Peyer's patch (tissue), 4 donors: Measurements from ENCODE around the gene SPDYE3. TPM values are rescaled to one million over a fixed set of nuclear protein-coding genes. Genes with fewer than 3 reads are reported as not detected.
"Not testable (repeated sequence)": the region's sequence is repeated elsewhere in the genome, so short reads cannot be mapped to it uniquely, and the experiment has no call there.

Experiments
- DNase-seq, 3 donors: peaks; one replicate each; pipeline ENCODE4 v3.0.0-alpha.2; 2017 to 2019
- H3K27ac ChIP-seq, 4 donors: fragments of 200-600 bp; sonication (generic); one replicate each; pipeline ENCODE4 v1.5.1; 2016 to 2019
- H3K27me3 ChIP-seq, 2 donors: fragments of 200-600 bp; sonication (generic); one replicate each; pipeline ENCODE4 v1.5.1; 2019
- H3K36me3 ChIP-seq, 3 donors: fragments of 200-600 bp; sonication (generic); one replicate each; pipeline ENCODE4 v1.5.1; 2016 to 2019
- H3K4me1 ChIP-seq, 4 donors: fragments of 200-600 bp; sonication (generic); one replicate each; pipeline ENCODE4 v1.5.1; 2016 to 2019
- H3K4me3 ChIP-seq, 4 donors: fragments of 200-600 bp; sonication (generic); 1 replicate in 3 of 4; 2 replicates in 1 of 4; pipeline ENCODE4 v1.5.1; 2016 to 2019; ENCODE audit warnings: mild to moderate bottlenecking in 1 of 4
- H3K9me3 ChIP-seq, 4 donors: fragments of 200-600 bp; sonication (generic); one replicate each; pipeline ENCODE4 v1.5.1; 2016 to 2019; ENCODE audit warnings: mild to moderate bottlenecking in 1 of 4
- CTCF ChIP-seq, 6 experiments: fragments of 450-650 bp in 4 of 6; fragments of 200-600 bp in 2 of 6; sonication (generic) in 1 of 6; IDR thresholded peaks; one replicate each; pipeline ENCODE4 v1.5.1; 2017 to 2019; ENCODE audit warnings: antibody characterized with exemption in 6 of 6, mild to moderate bottlenecking in 3 of 6, moderate library complexity in 1 of 6
- POLR2A ChIP-seq, 2 donors: fragments of 450-650 bp; IDR thresholded peaks; one replicate each; pipeline ENCODE4 v1.5.1; 2017; ENCODE audit warnings: antibody characterized with exemption in 2 of 2, mild to moderate bottlenecking in 2 of 2, moderate library complexity in 2 of 2
- total RNA-seq, 4 donors: library from RNA; depleted of rRNA; stranded (reverse); fragments of >200 nt; gene quantifications; one replicate each; pipeline ENCODE4 v1.1.0, GENCODE V29; 2016

Gene SPDYE3
- total RNA-seq, 4 donors from 2014 or later = not detected

DNA sequence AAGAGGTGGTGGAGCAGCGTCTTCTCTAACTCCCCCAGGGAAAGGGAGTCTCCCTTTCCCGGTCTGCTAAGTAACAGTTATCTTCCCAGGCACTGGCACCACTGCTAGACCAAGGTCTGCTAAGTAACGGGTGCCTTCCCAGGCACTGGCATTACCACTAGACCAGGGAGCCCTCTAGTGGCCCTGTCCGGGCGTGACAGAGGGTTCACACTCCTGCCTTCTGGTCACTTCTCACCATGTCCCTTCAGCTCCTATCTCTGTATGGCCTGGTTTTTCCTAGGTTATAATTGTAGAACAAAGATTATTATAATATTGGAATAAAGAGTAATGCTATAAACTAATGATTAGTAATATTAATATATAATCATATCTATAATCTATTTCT is 37.8 kb downstream of the SPDYE3 start:
- H3K4me3 ChIP-seq, H3K27me3 ChIP-seq, H3K9me3 ChIP-seq: not testable (repeated sequence)
- H3K27ac ChIP-seq = peak overlapping the region in 3 of 4 donors; percentile 43 to 68 (median 58)
- H3K36me3 ChIP-seq = peaks cover 0 to 60% (median 0%) of the 10 kb centered on the region in 3 donors
- peak in 2 of 3 donors; percentile 85 to 92 for DNase-seq
- TF ChIP-seq CTCF (IDR thresholded peaks at IDR 0.05) = peak; percentile 12 to 51 (median 46)
- H3K4me1 ChIP-seq = peaks cover 0 to 11% (median 4%) of the 10 kb centered on the region in 4 donors

DNA sequence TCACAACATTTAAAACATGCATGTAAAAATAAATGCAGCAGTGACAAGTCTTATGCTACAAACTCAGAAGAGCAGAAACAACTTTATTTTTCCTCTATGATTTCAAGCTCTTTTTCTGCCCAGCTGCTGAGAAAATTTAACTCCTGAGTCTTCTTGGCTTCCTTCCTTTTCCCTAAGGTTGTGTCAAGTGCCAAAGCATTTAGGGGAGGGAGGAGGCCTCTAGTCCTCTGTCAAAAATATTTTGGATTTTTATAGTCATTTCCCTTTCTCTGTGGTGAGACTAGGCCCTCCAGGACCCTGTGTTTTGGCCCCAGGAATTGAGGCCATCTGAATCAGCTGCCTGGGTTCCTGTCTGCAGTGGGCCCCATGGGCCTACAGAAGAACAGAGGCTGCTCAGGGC is 39.4 kb downstream of the SPDYE3 start:
- H3K4me3 ChIP-seq = no peak overlapping the region
- peaks cover 0 to 11% (median 4%) of the 10 kb centered on the region in 4 donors for H3K4me1 ChIP-seq
- peaks cover 0 to 64% (median 0%) of the 10 kb centered on the region in 3 donors for H3K36me3 ChIP-seq
- H3K9me3 ChIP-seq = no peaks in the 10 kb centered on the region
- H3K27ac ChIP-seq = no peak overlapping the region
- no peak for DNase-seq
- TF ChIP-seq CTCF (IDR thresholded peaks at IDR 0.05) (no peak), POLR2A (IDR thresholded peaks at IDR 0.05) (no peak)
- H3K27me3 ChIP-seq = no peaks in the 10 kb centered on the region

DNA sequence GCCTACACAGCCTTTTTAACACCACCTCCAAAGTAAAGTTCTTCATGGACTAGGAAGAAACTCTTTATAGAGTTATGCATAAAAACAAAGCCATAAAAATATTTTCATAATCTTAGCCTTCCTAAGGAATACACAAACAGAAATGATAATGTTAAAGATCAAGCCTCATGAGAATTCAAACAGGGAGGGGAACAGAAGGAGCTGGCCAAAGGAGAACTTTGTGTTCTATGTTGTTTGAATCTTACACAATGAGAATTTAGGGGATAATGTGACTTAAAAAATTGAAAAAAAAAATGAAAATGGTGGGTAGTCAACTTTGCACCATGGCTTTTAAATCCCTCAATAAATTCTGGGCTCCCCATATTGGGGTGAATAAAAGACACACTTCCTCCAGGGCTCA is 41.3 kb downstream of the SPDYE3 start:
- Histone ChIP-seq H3K9me3 (no peaks in the 10 kb centered on the region), H3K27me3 (no peaks in the 10 kb centered on the region), H3K4me3 (no peak overlapping the region), H3K27ac (no peak overlapping the region), H3K4me1 (peaks cover 0 to 9% (median 4%) of the 10 kb centered on the region in 4 donors), H3K36me3 (peaks cover 0 to 73% (median 0%) of the 10 kb centered on the region in 3 donors)
- TF ChIP-seq POLR2A (IDR thresholded peaks at IDR 0.05) (no peak), CTCF (IDR thresholded peaks at IDR 0.05) (no peak)
- DNase-seq = no peak

GRCh38 chr7:100349757-100350156 is 42.3 kb downstream of the SPDYE3 start:
- Histone ChIP-seq H3K4me3 (no peak overlapping the region), H3K36me3 (peaks cover 0 to 78% (median 0%) of the 10 kb centered on the region in 3 donors)
- no peak for DNase-seq

DNA sequence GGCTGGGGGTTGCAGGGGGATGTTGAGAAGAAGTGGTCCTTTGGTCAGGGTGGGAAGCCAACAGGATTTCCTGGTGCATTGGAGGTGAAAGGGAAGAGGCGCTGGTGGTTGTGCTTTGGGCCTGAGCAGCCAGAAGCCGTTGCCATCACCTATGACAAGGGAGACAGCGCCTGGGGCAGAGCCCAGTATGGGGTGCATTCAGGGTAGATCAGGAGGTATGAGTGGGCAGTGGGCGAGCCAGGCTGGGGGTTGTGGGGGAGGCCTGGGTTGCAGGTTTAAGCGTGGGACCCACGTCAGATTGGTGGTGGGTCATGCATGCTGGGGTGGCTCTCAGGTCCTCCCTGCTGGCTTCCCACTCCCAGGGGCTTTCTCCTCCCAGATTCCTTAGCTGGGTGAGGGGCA is 44.2 kb downstream of the SPDYE3 start:
- Histone ChIP-seq H3K27ac (peak overlapping the region in 3 of 4 donors; percentile 10 to 52 (median 49)), H3K9me3 (no peaks in the 10 kb centered on the region), H3K36me3 (peaks cover 0 to 86% (median 0%) of the 10 kb centered on the region in 3 donors), H3K4me3 (no peak overlapping the region), H3K4me1 (no peaks in the 10 kb centered on the region), H3K27me3 (no peaks in the 10 kb centered on the region)
- TF ChIP-seq POLR2A (IDR thresholded peaks at IDR 0.05) (no peak), CTCF (IDR thresholded peaks at IDR 0.05) (no peak)
- peak in 1 of 3 donors; percentile 33 for DNase-seq

More at GRCh38 chr7:100349757-100350156, 42.3 kb downstream of the SPDYE3 start:
- H3K9me3 ChIP-seq = no peaks in the 10 kb centered on the region
- peaks cover 0 to under 1% (median under 1%) of the 10 kb centered on the region in 4 donors for H3K4me1 ChIP-seq
- H3K27me3 ChIP-seq = no peaks in the 10 kb centered on the region
- TF ChIP-seq CTCF (IDR thresholded peaks at IDR 0.05) (no peak), POLR2A (IDR thresholded peaks at IDR 0.05) (no peak)
- H3K27ac ChIP-seq = no peak overlapping the region

DNA sequence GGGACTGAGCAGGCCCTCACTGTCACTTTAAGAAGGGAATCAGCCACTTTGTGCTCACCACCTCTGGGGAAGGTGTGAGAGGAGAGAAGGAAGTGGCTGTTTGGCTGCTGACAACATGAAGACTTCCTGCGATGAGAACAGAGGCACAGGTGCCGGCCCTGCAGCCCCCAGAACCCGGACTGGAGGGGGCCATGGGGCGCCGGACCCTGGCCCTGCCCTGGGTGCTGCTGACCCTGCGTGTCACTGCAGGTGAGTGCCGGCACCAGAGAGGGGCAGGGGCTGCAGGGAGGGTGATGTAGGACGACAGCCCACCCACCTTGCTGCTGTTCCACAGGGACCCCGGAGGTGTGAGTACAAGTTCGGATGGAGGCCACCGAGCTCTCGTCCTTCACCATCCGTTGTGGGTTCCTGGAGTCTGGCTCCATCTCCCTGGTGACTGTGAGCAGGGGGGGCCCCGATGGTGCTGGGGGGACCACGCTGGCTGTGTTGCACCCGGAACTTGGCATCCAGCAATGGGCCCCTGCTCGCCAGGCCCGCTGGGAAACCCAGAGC is 44.8 kb downstream of the SPDYE3 start:
- not testable (repeated sequence) for H3K9me3 ChIP-seq, H3K27me3 ChIP-seq, H3K4me1 ChIP-seq, DNase-seq
- peak overlapping the region in 3 of 4 donors; percentile 30 to 59 (median 52) for H3K27ac ChIP-seq
- H3K36me3 ChIP-seq = peaks cover 0 to 86% (median 0%) of the 10 kb centered on the region in 3 donors
- H3K4me3 ChIP-seq = peak overlapping the region in 3 of 4 donors; percentile 4 to 22 (median 12)
